DOHH2 (cell line): ENCODE results near the gene CHMP5.

Experiments used
- CTCF ChIP-seq: fragments of 200-600 bp; sonication (generic); IDR thresholded peaks from one replicate; pipeline ENCODE4 v1.5.1; 2014; ENCODE audit warnings: antibody characterized with exemption, mild to moderate bottlenecking, low read depth, low read length; ENCODE audit not compliant: poor library complexity, severe bottlenecking
- EZH2phosphoT487 ChIP-seq: fragments of 200-600 bp; sonication (generic); IDR thresholded peaks from 2 replicates; pipeline ENCODE4 v1.6.1; 2017; ENCODE audit warnings: borderline replicate concordance, mild to moderate bottlenecking, antibody characterized with exemption, low read length, moderate library complexity, mixed read lengths

DNA sequence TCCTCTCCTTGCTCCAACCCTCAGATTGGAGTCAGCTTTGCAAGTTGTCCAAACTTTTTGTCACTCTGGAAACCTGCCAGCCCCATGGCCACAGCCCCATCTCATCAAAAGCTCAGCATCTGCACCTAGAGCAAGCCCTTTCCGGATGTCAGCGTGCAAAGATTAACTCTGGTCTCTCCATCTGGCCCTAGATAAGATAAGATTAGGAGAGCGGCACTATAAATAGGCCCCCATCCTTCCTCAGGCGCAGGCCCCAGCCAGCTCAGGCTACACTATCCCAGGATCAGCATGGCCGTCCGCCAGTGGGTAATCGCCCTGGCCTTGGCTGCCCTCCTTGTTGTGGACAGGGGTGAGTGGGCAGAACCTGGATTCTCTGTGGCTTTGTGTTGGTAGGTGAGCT, 24.9 kb upstream of the CHMP5 start, which contains the start of gene SPINK4:
- no peak for TF ChIP-seq CTCF
- no peak for TF ChIP-seq EZH2phosphoT487
